K562 (cell line): ENCODE results near the gene SPG21. TPM values are rescaled to one million over a fixed set of nuclear protein-coding genes. Genes with fewer than 3 reads are reported as not detected.

Experiments used
- BRCA1 ChIP-seq, 2 experiments: fragments of 450-650 bp in 1 of 2; sonication (generic) in 1 of 2; formaldehyde crosslinking in 1 of 2; IDR thresholded peaks; 2 replicates each; pipeline versions ENCODE4 v1.5.0 to v1.6.1; 2017 to 2020; ENCODE audit warnings: mild to moderate bottlenecking in 1 of 2, missing genetic modification reagents in 1 of 2
- BRD4 ChIP-seq: fragments of 200-600 bp; sonication (generic); IDR thresholded peaks from 2 replicates; pipeline ENCODE4 v1.6.1; 2017; ENCODE audit warnings: inconsistent platforms
- GTF2E2 ChIP-seq: fragments of 200-800 bp; sonication (Bioruptor generic); IDR thresholded peaks from 2 replicates; pipeline ENCODE4 v1.6.1; 2016; ENCODE audit warnings: missing genetic modification characterization, missing compliant biosample characterization
- HDAC1 ChIP-seq, 2 experiments: fragments of 450-650 bp; IDR thresholded peaks; 2 replicates each; pipeline ENCODE4 v1.6.1; 2016 to 2017; ENCODE audit warnings: inconsistent platforms in 1 of 2, mild to moderate bottlenecking in 1 of 2, moderate library complexity in 1 of 2
- IRF2 ChIP-seq: sonication (generic); formaldehyde crosslinking; IDR thresholded peaks from 2 replicates; pipeline ENCODE4 v1.8.1; 2022; ENCODE audit warnings: mild to moderate bottlenecking, missing genetic modification reagents
- NCOA1 ChIP-seq: fragments of 450-650 bp; IDR thresholded peaks from 2 replicates; pipeline ENCODE4 v1.6.1; 2016; ENCODE audit warnings: low read depth
- NUFIP1 ChIP-seq: fragments of 450-650 bp; IDR thresholded peaks from 2 replicates; pipeline ENCODE4 v1.6.1; 2018; ENCODE audit not compliant: partially characterized antibody
- SMAD3 ChIP-seq: fragments of 450-650 bp; formaldehyde crosslinking; conservative IDR thresholded peaks from 2 replicates; pipeline ENCODE4 v1.4.0; 2020; ENCODE audit warnings: mild to moderate bottlenecking
- SP1 ChIP-seq: sonication (generic); formaldehyde crosslinking; IDR thresholded peaks from 2 replicates; pipeline ENCODE4 v1.8.1; 2022; ENCODE audit warnings: mild to moderate bottlenecking, missing genetic modification reagents
- TFAM ChIP-seq: fragments of 250-450 bp; sonication (Bioruptor Pico); conservative IDR thresholded peaks from 2 replicates; pipeline ENCODE4 v1.5.0; 2021; ENCODE audit warnings: mild to moderate bottlenecking, moderate library complexity
- U2AF2 ChIP-seq: fragments of 200-400 bp; formaldehyde crosslinking; optimal IDR thresholded peaks from 2 replicates; pipeline ENCODE3; 2017; ENCODE audit warnings: low read depth, mild to moderate bottlenecking, low read length
- ZNF175 ChIP-seq: fragments of 200-800 bp; sonication (Bioruptor generic); IDR thresholded peaks from 2 replicates; pipeline ENCODE4 v1.6.1; 2016; ENCODE audit warnings: low read depth, mild to moderate bottlenecking, missing genetic modification characterization, missing compliant biosample characterization
- ZNF232 ChIP-seq: sonication (generic); formaldehyde crosslinking; IDR thresholded peaks from 2 replicates; pipeline ENCODE4 v1.8.0; 2022; ENCODE audit warnings: mild to moderate bottlenecking, missing genetic modification reagents
- ZNF311 ChIP-seq: fragments of 250-450 bp; sonication (Bioruptor Pico); IDR thresholded peaks from 2 replicates; pipeline ENCODE4 v1.4.0; 2020; ENCODE audit warnings: mild to moderate bottlenecking, moderate library complexity
- ZNF79 ChIP-seq: fragments of 250-450 bp; sonication (Bioruptor Pico); IDR thresholded peaks from 2 replicates; pipeline ENCODE4 v1.4.0; 2020; ENCODE audit warnings: low read depth, mild to moderate bottlenecking, moderate library complexity
- polyA plus RNA-seq, 8 experiments: library from polyadenylated mRNA; depleted of rRNA in 4 of 8; stranded (reverse) in 5 of 8; unstranded in 3 of 8; fragments of >200 nt; fragmentation: Nextera tagmentation in 2 of 8; fragmentation: Illumina TruSeq in 1 of 8; extraction: Ambion mirVana in 2 of 8; extraction: Trizol in 1 of 8; gene quantifications; 2 replicates each; pipeline versions ENCODE4 v1.2.1 to v1.2.3, GENCODE V29; 2011 to 2014; ENCODE audit warnings: inconsistent platforms in 1 of 8, missing spikeins in 1 of 8
- total RNA-seq, 7 experiments: library from RNA; depleted of rRNA in 6 of 7; stranded (reverse); fragments of >200 nt in 6 of 7; fragmentation: Illumina TruSeq in 2 of 7; extraction: Trizol in 2 of 7; gene quantifications; 2 replicates each; pipeline versions ENCODE4 v1.2.1 to v1.2.3, GENCODE V29; 2011 to 2021; ENCODE audit warnings: low replicate concordance in 1 of 7
- TF ChIP-seq, protein P1 (sequence below): fragments of 450-650 bp; IDR thresholded peaks from 2 replicates; pipeline ENCODE4 v1.6.1; 2016
- TF ChIP-seq, protein P2 (sequence below): sonication (generic); formaldehyde crosslinking; IDR thresholded peaks from 2 replicates; pipeline ENCODE4 v1.8.1; 2023; ENCODE audit warnings: missing genetic modification reagents, mild to moderate bottlenecking, borderline replicate concordance
- TF ChIP-seq, protein P3 (sequence below): conservative IDR thresholded peaks from 2 replicates; pipeline ENCODE4 v1.6.1; 2011; ENCODE audit warnings: low read depth, mild to moderate bottlenecking, low read length; ENCODE audit not compliant: control insufficient read depth
- TF ChIP-seq, protein P4 (sequence below): fragments of 250-450 bp; sonication (Bioruptor Pico); IDR thresholded peaks from 2 replicates; pipeline ENCODE4 v1.5.0; 2020; ENCODE audit warnings: mild to moderate bottlenecking, borderline replicate concordance

The SPG21 gene
- total and polyA plus RNA-seq, 9 of the 15 experiments (the other 6 are each of a cell fraction or from before 2014, with no cell fraction given): 22.8 to 98.8 (median 65.1) TPM

DNA sequence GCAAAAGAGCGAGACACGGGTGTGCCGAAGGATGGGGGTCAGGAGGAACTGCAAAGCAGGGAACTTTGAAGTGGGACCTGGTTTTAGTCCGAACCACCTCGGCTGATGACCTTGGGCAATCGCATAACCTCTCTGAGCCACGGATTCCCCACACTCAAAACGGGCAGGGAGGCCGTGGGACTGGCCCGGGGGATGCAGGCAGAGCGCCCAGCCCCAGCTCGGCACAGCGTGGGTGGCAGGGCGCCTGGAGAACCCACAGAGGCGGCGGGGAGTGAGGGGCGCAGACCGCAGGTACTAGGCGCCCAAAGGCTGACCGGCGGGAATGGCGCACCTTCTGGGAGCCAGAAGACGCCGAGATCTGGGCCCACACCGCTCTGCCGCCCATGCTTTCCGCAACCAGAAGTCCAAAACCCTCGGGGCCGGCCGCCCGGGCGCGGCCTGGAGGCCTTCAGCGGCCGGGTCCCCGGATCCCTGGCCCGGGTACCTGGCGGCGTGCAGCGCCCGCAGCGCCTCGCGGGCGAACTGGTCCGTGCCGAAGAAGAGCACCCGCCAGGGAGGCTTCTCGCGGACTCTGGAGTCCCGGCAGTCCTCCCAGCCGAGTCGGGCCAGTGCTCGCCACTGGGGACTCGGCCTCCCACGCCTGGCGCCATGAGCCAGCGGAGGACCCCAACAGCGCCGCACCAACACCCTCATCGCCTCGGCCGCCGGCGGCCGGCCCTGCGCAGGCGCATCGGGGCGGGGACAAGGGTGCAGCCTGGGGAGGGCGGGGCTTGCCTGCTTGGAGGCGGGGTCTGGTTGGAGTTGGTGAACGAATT lies 39.4 kb upstream of the SPG21 start, which contains the start of gene MTFMT (continued):
- TF ChIP-seq, protein P1, sequence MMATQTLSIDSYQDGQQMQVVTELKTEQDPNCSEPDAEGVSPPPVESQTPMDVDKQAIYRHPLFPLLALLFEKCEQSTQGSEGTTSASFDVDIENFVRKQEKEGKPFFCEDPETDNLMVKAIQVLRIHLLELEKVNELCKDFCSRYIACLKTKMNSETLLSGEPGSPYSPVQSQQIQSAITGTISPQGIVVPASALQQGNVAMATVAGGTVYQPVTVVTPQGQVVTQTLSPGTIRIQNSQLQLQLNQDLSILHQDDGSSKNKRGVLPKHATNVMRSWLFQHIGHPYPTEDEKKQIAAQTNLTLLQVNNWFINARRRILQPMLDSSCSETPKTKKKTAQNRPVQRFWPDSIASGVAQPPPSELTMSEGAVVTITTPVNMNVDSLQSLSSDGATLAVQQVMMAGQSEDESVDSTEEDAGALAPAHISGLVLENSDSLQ: no peak
- TF ChIP-seq HDAC1 (IDR thresholded peaks at IDR 0.05) (0 out of 4 replicates have a peak, but pooled peaks of 1 of the 2 experiments have one; percentile 56), GTF2E2 (tag) (no peak), ZNF311 (CRISPR knock-in tag) (no peak), IRF2 (no peak), TFAM (CRISPR knock-in tag) (no peak), SMAD3 (CRISPR knock-in tag) (no peak), U2AF2 (no peak), NCOA1 (no peak), ZNF79 (CRISPR knock-in tag) (no peak), BRCA1 (IDR thresholded peaks at IDR 0.05) (no peak), BRCA1 (CRISPR knock-in tag; IDR thresholded peaks at IDR 0.05) (no peak), NUFIP1 (no peak), SP1 (CRISPR knock-in tag) (no peak; the same call in 1 of the 2 replicates), ZNF232 (no peak), BRD4 (no peak), ZNF175 (CRISPR knock-in tag) (no peak)
- TF ChIP-seq, protein P2, sequence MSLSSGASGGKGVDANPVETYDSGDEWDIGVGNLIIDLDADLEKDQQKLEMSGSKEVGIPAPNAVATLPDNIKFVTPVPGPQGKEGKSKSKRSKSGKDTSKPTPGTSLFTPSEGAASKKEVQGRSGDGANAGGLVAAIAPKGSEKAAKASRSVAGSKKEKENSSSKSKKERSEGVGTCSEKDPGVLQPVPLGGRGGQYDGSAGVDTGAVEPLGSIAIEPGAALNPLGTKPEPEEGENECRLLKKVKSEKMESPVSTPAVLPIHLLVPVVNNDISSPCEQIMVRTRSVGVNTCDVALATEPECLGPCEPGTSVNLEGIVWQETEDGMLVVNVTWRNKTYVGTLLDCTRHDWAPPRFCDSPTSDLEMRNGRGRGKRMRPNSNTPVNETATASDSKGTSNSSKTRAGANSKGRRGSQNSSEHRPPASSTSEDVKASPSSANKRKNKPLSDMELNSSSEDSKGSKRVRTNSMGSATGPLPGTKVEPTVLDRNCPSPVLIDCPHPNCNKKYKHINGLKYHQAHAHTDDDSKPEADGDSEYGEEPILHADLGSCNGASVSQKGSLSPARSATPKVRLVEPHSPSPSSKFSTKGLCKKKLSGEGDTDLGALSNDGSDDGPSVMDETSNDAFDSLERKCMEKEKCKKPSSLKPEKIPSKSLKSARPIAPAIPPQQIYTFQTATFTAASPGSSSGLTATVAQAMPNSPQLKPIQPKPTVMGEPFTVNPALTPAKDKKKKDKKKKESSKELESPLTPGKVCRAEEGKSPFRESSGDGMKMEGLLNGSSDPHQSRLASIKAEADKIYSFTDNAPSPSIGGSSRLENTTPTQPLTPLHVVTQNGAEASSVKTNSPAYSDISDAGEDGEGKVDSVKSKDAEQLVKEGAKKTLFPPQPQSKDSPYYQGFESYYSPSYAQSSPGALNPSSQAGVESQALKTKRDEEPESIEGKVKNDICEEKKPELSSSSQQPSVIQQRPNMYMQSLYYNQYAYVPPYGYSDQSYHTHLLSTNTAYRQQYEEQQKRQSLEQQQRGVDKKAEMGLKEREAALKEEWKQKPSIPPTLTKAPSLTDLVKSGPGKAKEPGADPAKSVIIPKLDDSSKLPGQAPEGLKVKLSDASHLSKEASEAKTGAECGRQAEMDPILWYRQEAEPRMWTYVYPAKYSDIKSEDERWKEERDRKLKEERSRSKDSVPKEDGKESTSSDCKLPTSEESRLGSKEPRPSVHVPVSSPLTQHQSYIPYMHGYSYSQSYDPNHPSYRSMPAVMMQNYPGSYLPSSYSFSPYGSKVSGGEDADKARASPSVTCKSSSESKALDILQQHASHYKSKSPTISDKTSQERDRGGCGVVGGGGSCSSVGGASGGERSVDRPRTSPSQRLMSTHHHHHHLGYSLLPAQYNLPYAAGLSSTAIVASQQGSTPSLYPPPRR (CRISPR knock-in tag): no peak
- TF ChIP-seq, protein P3, sequence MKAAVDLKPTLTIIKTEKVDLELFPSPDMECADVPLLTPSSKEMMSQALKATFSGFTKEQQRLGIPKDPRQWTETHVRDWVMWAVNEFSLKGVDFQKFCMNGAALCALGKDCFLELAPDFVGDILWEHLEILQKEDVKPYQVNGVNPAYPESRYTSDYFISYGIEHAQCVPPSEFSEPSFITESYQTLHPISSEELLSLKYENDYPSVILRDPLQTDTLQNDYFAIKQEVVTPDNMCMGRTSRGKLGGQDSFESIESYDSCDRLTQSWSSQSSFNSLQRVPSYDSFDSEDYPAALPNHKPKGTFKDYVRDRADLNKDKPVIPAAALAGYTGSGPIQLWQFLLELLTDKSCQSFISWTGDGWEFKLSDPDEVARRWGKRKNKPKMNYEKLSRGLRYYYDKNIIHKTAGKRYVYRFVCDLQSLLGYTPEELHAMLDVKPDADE: peak; percentile 60; the same call in 1 of the 2 replicates
- TF ChIP-seq, protein P4, sequence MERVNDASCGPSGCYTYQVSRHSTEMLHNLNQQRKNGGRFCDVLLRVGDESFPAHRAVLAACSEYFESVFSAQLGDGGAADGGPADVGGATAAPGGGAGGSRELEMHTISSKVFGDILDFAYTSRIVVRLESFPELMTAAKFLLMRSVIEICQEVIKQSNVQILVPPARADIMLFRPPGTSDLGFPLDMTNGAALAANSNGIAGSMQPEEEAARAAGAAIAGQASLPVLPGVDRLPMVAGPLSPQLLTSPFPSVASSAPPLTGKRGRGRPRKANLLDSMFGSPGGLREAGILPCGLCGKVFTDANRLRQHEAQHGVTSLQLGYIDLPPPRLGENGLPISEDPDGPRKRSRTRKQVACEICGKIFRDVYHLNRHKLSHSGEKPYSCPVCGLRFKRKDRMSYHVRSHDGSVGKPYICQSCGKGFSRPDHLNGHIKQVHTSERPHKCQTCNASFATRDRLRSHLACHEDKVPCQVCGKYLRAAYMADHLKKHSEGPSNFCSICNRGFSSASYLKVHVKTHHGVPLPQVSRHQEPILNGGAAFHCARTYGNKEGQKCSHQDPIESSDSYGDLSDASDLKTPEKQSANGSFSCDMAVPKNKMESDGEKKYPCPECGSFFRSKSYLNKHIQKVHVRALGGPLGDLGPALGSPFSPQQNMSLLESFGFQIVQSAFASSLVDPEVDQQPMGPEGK (CRISPR knock-in tag): no peak
